Amniotic epithelial cell (primary cell): Measurements from ENCODE around the gene ALDH2.
"Not testable (repeated sequence)": the region's sequence is repeated elsewhere in the genome, so short reads cannot be mapped to it uniquely, and the experiment has no call there.

Source experiments
- DNase-seq: peaks from one replicate; pipeline ENCODE4 v3.0.0-alpha.2; 2010; ENCODE audit warnings: low read depth

Gene ALDH2

DNA sequence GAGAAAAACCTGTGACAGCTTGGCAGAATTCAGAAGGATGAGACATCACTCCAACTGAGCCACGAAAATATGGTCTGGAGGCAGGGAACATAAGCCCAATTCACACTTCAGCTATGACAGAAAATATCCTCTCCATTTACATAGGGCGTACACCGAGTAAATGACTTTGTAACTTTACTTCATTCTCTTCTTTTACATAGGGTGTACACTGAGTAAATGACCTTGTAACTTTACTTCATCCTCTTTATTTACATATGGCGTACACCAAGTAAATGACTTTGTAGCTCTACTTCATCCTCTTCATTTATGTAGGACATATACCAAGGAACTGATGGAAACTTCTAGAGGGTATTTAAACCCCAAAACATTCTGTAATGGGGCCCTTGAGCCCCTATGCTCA is 61.2 kb downstream of the ALDH2 start:
- no peak for DNase-seq

DNA sequence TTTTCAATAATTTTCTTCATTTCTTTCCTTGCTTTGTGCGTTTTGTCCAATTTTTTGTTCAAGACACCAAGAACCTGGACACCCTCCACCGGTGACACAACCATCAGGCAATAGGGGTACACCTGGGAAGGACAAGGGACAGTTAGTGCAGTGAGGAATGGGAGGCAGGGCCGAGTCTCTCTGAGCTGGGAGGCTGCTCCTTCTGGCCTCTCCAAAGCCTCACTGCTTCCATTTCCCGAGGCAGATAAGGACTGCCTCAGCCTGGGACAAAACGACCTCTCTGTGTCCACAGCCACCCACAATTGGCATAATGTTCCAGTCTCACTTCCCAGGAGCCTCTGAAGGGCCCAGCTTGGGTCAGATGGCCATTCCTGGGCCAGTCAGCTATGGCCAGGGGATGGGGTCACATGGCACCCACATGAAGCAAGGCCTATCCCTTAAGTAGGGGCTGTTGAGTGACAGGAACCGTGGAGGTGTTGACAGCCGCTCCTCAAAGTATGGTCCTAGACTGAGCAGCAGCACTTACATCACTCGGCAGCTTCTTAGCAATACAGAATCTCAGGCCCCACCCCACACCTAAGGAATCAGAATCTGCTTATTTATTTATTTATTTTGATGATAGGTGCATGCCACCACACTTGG is 61.7 kb downstream of the ALDH2 start:
- DNase-seq, result no peak

DNA sequence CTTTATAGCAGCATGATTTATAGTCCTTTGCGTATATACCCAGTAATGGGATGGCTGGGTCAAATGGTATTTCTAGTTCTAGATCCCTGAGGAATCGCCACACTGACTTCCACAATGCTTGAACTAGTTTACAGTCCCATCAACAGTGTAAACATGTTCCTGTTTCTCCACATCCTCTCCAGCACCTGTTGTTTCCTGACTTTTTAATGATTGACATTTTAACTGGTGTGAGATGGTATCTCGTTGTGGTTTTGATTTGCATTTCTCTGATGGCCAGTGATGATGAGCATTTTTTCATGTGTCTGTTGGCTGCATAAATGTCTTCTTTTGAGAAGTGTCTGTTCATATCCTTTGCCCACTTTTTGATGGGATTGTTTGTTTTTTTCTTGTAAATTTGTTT is 62.9 kb downstream of the ALDH2 start:
- not testable (repeated sequence) for DNase-seq

DNA sequence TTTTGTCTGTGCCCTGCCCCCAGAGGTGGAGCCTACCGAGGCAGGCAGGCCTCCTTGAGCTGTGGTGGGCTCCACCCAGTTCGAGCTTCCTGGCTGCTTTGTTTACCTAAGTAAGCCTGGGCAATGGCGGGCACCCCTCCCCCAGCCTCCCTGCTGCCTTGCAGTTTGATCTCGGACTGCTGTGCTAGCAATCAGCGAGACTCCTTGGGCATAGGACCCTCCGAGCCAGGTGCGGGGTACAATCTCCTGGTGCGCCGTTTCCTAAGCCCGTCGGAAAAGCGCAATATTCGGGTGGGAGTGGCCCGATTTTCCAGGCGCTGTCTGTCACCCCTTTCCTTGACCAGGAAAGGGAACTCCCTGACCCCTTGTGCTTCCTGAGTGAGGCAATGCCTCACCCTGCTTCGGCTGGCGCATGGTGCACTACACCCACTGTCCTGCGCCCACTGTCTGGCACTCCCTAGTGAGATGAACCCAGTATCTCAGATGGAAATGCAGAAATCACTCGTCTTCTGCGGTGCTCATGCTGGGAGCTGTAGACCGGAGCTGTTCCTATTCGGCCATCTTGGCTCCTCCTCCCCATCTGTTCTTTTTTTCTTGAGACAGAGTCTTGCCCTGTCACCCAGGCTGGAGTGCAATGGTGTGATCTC is 68.1 kb downstream of the ALDH2 start:
- DNase-seq, result not testable (repeated sequence)

DNA sequence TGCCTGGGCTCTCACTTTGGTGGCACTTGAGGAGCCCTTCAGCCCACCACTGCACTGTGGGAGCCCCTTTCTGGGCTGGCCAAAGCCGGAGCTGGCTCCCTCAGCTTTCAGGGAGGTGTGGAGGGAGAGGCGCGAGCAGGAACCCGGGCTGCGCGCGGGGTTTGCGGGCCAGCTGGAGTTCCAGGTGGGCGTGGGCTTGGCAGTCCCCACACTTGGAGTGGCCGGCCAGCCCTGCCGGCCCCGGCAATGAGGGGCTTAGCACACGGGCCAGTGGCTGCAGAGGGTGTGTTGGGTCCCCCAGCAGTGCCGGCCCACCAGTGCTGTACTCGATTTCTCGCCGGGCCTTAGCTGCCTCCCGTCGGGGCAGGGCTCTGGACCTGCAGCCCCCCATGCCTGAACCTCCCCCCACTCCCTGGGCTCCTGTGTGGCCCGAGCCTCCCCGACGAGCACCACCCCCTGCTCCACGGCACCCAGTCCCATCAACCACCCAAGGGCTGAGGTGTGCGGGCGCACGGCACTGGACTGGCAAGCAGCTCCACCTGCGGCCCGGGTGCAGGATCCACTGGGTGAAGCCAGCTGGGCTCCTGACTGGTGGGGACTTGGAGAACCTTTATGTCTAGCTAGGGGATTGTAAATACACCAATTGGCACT is 68.9 kb downstream of the ALDH2 start:
- not testable (repeated sequence) for DNase-seq

DNA sequence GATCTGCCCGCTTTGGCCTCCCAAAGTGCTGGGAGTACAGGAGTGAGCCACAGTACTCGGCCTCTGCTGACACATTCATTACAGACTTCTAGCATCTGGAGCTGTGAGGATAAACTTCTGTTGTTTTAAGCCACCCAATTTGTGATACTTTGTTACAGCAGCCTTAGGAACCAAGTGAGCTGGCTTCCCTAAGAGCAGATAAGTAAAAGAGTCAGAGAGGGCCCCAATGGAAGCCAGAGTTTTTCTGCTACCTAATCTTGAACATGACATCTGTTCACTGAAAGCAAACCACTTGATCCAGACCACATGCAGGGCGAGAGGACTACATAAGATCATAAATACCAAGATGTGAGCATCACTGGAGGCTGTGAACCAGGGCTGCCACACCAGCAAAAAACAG is 71.6 kb downstream of the ALDH2 start:
- peak; percentile 29 for DNase-seq

DNA sequence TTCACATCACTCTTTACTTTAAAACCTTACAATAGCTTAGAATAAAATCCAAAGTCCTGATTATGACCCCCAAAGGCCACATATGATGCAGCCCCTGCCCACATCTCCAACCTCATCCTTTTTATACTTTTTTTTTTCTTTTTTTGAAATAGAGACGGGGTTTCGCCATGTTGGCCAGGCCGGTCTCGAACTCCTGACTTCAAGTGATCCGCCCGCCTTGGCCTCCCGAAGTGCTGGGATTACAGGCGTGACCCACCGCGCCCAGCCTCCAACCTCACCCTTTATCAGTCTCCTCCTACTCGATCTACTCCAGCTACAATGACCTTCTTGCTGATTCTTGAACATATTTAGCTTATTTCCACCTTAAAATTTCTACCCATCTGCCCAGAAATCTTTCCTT is 74.1 kb downstream of the ALDH2 start:
- no peak for DNase-seq

DNA sequence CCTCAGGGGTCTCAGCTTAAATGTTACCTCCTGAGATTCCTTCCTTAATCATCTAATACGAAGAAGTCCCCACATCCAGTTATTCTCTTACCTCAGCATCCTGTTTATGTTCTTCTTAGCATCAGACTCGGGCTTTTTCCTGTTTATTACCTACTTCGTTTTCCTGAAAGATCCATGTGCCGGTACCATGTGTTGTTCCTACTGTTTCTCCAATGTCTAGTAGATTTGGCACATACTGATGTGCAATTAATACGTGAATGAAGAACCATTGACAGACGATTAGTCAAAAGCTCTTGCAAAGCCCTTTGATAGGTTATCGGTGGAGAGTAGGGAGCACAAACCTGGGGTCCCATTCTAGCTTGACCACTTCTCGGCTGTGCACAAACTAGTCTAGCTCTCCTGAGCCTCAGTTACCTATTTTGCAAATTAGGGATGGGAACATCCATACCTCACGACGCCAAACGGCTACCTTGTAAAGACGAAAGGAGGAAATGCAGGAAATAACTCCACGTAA is 74.6 kb downstream of the ALDH2 start:
- no peak for DNase-seq

DNA sequence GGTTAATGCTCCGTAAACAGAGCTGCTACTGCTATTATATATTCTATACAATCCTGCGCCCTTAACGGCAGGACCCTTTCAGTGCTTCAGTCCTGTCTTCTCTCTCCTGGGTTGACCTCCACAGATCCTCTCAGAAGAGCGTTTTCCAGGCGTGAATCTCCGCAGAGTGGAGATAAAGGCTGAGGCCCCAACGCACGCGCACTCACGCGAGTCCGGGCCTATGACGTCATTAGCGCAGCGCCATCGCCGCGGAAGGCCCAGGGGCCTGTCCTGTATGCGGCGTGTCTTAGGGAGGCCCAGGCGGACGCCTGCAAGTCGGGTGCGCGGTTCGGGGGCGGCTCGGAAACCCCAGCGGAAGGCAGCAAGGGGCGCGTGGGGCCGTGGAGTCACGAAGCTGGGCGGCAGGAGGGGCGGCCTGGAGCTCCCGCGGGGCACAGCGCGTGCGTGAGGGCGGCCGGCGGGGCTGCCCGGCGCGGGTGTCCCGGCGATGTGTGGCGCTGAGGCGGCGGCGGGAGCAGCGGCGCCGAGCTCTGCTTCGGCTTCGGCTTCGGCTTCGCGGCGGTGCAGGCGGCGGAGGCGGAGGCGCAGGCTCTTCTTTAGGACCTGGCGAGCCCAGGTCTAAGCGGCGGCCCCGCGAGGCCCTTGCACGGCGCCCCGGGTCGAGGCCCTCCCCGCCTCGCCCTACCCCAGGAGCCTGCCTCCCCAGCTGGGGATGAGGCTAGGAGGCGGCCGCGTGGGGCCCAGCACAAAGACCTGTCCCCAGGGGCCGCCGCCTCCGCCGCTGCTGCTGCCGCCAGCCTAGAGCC is 75.2 kb downstream of the ALDH2 start, which contains the start of gene MAPKAPK5:
MAPKAPK5 (plus strand) TSS at position 479 of the 806 bp plus-strand sequence. CDS start 506 bp downstream, outside the sequence.
- DNase-seq, result peak; percentile 94

DNA sequence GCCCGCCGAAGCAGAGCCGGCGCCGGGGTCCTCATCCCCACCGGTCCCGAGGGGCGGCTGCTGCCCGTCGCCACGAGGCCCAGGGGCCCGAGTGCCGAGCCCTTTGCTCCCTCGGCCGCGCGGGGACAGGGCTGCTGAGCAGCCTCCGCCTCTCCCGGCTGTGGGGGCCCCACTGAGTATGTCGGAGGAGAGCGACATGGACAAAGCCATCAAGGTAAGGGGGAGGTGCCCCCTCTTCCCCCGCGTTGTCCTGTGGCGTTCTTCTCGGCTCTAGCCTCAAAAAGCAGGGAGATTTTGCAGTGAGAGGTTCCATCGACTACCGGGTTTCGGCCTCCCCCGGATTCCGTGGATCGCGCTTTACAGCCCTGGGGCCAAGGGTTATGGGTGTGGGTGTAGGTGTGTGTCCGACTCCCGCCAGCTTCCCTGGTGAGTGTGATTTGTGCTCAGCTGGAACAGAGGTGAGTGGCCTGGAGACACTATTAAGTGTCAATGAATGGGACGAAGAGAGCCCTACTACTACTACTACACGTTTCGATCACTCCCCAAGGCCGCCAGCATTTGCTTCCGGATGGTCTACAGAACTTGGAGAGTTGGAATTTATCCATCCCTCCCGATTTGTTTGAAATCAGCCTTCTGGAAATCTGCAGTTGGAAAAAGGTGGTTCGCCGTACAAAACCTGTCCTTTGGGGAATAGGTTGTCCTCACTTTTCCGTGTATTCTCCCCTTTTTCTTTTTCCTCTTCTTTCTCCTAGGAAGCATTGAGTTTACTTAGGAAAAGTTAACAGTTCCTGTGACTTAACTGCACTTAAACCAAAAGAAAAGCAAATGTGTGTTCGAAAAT is 76.0 kb downstream of the ALDH2 start:
- peak; percentile 9 for DNase-seq

DNA sequence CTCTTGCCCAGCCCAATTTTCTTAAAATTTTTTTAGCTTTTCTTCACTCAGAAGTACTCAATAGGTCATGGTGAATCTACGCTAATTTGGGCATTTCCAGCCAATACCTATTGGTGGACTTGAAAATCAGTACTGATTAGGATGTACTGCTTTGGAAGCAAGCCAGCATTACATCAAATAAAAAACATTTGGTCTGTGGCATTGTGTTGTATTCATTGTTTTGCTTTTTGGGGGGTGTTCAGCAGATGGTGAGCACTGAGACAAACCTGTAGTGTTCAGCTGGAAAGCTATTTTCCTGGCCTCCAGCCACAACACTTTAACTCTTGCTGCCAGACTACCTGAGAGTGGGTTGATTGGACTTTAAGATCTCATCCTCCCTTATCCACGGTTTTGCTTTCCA is 79.3 kb downstream of the ALDH2 start:
- no peak for DNase-seq

DNA sequence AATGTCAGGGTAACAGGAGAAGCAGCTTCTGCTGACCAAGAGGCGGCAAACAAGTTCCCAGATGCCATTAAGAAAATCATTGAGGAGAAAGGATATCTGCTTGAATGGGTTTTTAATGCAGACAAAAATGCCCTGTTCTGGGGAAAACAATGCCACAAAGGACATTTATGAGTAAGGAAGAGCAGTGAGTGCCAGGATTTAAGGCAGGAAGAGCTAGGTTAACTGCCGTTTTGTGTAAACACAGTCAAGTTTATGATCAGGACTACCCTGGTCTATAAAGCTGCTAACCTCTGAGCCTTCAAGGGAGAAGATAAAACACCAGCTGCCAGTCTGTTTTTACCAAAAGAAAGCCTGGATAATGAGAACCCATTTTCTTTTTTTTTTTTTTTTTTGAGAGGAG is 83.8 kb downstream of the ALDH2 start:
- no peak for DNase-seq

DNA sequence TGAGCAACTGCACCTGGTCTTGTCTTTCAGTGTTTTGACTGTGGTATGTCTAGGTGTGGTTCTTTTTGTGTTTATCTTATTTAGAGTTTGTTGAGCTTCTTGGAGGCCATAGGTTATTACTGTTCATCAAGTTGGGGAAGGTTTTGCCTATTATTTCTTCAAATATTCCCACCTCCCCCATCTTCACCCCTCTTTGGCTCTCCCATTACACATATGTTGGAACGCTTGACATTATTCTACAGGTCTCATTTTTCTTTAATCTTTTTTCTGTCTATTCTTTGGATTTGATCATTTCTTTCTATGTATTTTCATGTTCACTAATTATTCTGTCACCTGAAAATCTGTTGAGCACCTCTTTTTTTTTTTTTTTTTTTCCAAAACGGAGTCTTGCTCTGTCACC is 91.5 kb downstream of the ALDH2 start:
- DNase-seq, result no peak

DNA sequence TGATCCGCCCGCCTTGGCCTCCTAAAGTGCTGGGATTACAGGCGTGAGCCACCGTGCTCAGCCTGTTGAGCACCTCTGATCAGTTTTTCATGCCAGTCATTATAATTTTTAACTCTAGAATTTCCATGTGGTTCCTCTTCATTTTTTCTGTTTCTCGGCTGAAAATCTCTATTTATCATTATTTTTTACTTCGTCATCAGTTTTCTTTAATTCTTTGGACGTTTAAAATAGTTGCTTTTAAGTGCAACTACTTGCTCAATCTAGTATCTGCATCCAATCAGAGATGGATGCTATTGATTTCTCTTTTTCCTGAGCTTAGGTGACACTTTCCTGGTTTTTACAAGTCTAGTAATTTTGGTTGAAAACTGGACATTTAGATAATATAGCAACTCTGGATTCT is 92.0 kb downstream of the ALDH2 start:
- no peak for DNase-seq

DNA sequence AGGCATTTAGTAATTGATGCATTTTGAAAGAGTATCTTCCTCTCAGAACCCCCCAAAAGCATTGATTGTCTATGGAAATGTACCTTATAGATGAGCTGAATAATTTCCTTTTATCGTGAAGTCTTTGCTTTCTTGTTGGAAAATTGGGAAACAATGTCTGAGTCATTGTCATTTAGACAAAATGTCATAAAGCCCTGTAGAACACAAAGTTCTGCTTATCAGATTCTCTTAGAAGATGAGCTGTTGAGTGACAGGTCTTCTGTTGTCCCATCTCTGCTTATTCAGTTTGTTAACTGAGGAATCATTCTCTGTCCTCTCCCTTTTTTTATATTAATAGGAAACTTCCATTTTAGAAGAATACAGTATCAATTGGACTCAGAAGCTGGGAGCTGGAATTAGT is 98.2 kb downstream of the ALDH2 start:
- no peak for DNase-seq
